Progenitor cell of endocrine pancreas (in vitro differentiated cells): Measurements from ENCODE around the gene HTD2. TPM values are rescaled to one million over a fixed set of nuclear protein-coding genes. Genes with fewer than 3 reads are reported as not detected.
A peak's percentile ranks its signal among the peaks of the same experiment; 100 is the strongest.

ENCODE experiments used
- DNase-seq: peaks from one replicate; pipeline ENCODE4 v3.0.0; 2021; ENCODE audit warnings: low spot score; ENCODE audit not compliant: unreplicated experiment
- H3K27ac Mint-ChIP-seq: 2 replicates; pipeline ENCODE4 v1.8.0; 2021; ENCODE audit warnings: mild to moderate bottlenecking, moderate library complexity, mixed read lengths
- H3K27me3 Mint-ChIP-seq: 2 replicates; pipeline ENCODE4 v1.8.0; 2021; ENCODE audit warnings: mixed read lengths
- H3K36me3 Mint-ChIP-seq: 2 replicates; pipeline ENCODE4 v1.8.0; 2022; ENCODE audit warnings: mixed read lengths; ENCODE audit not compliant: insufficient read depth
- H3K4me1 Mint-ChIP-seq: 2 replicates; pipeline ENCODE4 v1.8.0; 2021; ENCODE audit warnings: low read depth, mixed read lengths
- H3K4me3 Mint-ChIP-seq: 2 replicates; pipeline ENCODE4 v1.8.0; 2021; ENCODE audit warnings: low read depth, mild to moderate bottlenecking, moderate library complexity, mixed read lengths
- H3K9me3 Mint-ChIP-seq: 2 replicates; pipeline ENCODE4 v1.8.0; 2021; ENCODE audit warnings: low read depth, mixed read lengths
- total RNA-seq: library from RNA; stranded (reverse); gene quantifications from 2 replicates; pipeline ENCODE4 v1.2.1, GENCODE V29; 2021
- TF ChIP-seq, protein P1 (sequence below): fragments of 200-600 bp; sonication (generic); IDR thresholded peaks from one replicate; pipeline ENCODE4 v1.5.0; 2021; ENCODE audit warnings: antibody characterized with exemption, mild to moderate bottlenecking; ENCODE audit not compliant: unreplicated experiment

HTD2 gene
- total RNA-seq, 1 donor from 2014 or later = 10.7 TPM

DNA sequence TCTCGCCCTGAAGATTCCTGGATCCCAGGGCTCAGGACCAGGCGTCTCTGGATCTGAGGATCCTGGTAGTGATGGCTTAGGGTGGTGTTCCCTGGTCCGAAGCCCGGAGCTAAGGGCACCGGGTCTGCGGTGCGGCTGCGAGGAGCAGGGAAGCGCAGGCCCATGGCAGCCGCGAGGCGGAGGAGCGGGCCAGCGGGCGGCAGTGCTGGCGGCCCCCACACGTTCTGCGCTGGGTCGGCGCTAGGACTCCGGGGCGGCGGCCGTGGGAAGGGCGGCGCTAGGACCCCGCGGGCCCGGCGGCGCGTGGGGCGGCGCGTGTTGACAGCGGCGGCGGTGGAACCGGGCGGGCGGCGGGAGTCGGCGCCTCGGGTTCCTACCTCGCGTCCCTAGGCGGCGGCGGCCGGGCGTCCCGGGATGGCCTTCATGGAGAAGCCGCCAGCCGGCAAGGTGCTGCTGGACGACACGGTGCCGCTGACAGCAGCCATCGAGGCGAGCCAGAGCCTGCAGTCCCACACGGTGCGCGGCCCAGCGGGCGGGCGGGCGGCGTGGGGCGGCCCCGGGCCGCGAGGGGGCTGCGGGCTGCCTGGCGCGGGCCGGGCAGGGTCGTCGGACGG, 26.4 kb downstream of the HTD2 start, which contains the start of gene PXK:
TSS of gene PXK (plus strand) at position 318 of the 614 bp plus-strand sequence. CDS start at position 415, 97 bp downstream.
- peak within 1 kb of the TSS; percentile 86 for H3K27ac Mint-ChIP-seq
- peaks cover 11% of the 10 kb centered on the region for H3K27me3 Mint-ChIP-seq
- no peaks in the 10 kb centered on the region for H3K9me3 Mint-ChIP-seq

DNA sequence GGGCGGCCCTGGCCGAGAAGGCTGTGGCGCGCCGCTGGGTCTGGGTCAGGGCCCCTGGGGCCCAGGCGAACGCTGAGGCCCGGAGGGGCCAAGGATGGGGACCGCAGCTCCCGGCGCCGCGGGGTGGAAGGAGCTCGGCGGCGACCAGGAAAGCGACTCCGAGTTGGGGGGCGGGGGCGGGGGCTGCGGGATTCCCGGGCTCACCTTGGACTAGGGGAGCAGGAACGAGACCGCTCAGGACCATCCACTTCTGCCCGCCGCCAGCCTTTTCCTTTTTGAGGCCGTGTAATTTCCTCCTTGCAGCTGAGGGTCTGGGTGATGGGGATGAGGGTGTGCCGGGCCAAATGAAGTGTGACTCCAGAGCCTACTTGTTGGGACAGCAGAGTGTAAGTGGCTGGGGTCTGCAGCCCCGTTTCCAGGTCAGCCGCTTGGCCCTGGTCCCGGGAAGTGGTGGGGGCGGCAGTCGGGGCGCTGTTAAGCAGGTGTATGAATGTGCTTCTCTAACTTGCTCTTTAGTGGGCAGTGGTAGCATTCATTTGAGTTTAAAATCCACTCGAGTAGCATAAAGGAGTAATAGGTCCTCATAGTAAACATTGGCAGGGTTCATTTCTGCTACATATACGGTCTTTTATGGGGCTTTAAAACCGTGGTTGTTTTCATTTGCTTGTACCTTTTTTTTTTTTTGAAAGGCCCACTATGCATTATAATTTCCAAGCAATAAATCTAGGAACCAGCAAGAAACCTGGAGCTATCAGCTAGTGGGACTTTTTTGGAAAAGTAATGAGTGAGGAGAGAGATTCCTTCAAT, 27.1 kb downstream of the HTD2 start:
- no peak for DNase-seq
- TF ChIP-seq, protein P1, sequence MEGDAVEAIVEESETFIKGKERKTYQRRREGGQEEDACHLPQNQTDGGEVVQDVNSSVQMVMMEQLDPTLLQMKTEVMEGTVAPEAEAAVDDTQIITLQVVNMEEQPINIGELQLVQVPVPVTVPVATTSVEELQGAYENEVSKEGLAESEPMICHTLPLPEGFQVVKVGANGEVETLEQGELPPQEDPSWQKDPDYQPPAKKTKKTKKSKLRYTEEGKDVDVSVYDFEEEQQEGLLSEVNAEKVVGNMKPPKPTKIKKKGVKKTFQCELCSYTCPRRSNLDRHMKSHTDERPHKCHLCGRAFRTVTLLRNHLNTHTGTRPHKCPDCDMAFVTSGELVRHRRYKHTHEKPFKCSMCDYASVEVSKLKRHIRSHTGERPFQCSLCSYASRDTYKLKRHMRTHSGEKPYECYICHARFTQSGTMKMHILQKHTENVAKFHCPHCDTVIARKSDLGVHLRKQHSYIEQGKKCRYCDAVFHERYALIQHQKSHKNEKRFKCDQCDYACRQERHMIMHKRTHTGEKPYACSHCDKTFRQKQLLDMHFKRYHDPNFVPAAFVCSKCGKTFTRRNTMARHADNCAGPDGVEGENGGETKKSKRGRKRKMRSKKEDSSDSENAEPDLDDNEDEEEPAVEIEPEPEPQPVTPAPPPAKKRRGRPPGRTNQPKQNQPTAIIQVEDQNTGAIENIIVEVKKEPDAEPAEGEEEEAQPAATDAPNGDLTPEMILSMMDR = no peak
- H3K9me3 Mint-ChIP-seq = no peaks in the 10 kb centered on the region
- peak overlapping the region; percentile 94 for H3K4me3 Mint-ChIP-seq
- H3K36me3 Mint-ChIP-seq = no peaks in the 10 kb centered on the region
- peaks cover 11% of the 10 kb centered on the region for H3K27me3 Mint-ChIP-seq
- peaks cover 11% of the 10 kb centered on the region for H3K4me1 Mint-ChIP-seq
- H3K27ac Mint-ChIP-seq = peak overlapping the region; percentile 86

More for the DNA sequence above, 26.4 kb downstream of the HTD2 start, which contains the start of gene PXK:
- TF ChIP-seq, protein P1 = peak; percentile 17
- DNase-seq = peak; percentile 58
- Mint-ChIP-seq H3K4me3 (peak within 1 kb of the TSS; percentile 94), H3K4me1 (peaks cover 11% of the 10 kb centered on the region), H3K36me3 (no peaks in the 10 kb centered on the region)

DNA sequence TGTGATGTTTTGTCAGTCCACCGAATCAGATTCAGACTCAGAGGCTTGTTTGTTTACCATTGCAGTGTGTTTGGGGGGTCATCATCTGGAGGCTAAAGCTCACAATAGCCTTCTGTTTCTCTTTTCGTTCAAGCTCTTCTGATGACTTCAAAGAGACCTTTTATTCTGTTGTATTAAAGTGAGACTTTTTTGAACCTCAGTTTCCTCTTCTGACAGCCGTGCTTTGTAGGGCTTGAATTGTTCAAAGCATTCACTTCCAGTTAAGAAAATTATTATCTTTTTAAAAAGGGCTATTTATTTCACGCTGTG, 27.6 kb downstream of the HTD2 start:
- Mint-ChIP-seq H3K4me3 (peak overlapping the region; percentile 94), H3K27ac (no peak overlapping the region), H3K9me3 (no peaks in the 10 kb centered on the region), H3K4me1 (peaks cover 11% of the 10 kb centered on the region), H3K27me3 (peaks cover 9% of the 10 kb centered on the region), H3K36me3 (peaks cover 1% of the 10 kb centered on the region)
- DNase-seq = no peak
- TF ChIP-seq, protein P1 = no peak

DNA sequence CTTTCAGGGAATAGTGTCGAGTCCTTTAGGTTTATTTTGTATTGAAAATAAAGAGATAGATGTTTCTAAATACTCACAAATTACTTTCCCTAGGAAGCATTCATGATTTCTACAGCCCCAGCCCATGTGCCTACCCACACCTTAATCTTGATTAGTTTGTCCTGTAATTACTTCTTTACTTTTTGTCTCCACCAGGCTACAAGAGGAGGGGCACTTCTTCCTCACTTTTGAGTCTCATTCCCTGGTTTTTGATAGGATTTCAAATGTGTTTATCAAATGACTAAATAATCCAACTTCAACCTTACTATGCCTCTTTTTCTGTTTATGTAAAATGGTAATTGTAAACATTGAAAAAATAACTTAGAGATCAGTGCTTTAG, 28.2 kb downstream of the HTD2 start:
- Mint-ChIP-seq H3K36me3 (peaks cover 2% of the 10 kb centered on the region), H3K9me3 (no peaks in the 10 kb centered on the region), H3K27me3 (peaks cover 9% of the 10 kb centered on the region), H3K4me1 (peaks cover 11% of the 10 kb centered on the region), H3K27ac (peak overlapping the region; percentile 3), H3K4me3 (no peak overlapping the region)
- DNase-seq = no peak
- TF ChIP-seq, protein P1 = no peak

DNA sequence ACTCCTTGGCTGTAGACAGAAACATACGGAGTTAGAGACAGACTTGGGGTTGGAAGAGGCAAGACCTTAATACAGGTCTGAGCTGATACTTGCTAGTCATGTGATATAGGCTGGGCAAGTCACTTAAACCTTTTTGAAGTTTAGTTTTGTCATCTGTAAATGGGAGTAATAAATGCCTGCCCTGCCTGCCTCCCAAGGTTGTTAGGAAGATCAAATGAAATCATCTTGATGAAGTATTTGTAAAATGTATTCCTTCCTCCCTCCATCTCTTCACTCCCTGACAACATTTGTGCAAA, 29.3 kb downstream of the HTD2 start:
- Mint-ChIP-seq H3K4me3 (no peak overlapping the region), H3K9me3 (no peaks in the 10 kb centered on the region), H3K27ac (no peak overlapping the region), H3K4me1 (peaks cover 11% of the 10 kb centered on the region), H3K27me3 (peaks cover 9% of the 10 kb centered on the region), H3K36me3 (peaks cover 2% of the 10 kb centered on the region)
- no peak for DNase-seq
- TF ChIP-seq, protein P1 = no peak
